ENCODE measurements around the gene PIMREG.

DNA sequence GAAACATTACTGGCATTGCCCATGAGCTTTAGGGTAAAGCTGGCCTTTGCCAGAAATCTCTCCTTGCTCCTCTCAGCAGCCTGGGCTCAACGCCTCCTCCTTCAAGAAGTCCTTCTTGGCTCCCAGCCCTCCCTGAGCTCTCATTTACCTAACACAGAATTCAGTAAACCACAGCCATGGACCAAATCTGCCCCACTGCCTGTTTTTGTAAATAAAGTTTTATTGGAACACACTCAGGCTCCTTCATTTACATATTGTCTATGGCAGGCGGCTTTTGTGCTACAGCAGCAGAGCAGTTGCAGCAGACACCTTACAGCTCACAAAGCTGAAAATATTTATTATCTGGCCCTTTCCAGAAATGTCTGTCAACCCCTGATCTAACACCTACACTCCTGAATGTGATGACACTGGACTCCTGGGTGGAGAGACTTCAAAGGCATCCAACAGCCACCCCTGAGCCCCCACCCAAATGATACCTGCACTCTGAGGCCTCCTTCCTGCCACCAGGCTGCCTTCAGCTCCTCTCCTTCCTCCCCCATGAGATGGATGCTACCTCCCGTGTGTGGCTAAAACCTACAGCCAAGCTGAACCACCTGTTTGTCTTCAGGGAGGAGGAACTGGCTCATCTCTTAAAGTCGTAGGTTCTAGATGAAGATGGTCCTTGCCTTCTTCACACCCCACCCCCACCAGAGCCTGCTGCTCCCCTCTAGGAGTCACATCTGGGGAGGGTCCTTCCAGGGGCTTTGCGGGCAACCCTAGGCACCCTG, 41.6 kb downstream of the PIMREG start:
- TF ChIP-seq, protein P1, sequence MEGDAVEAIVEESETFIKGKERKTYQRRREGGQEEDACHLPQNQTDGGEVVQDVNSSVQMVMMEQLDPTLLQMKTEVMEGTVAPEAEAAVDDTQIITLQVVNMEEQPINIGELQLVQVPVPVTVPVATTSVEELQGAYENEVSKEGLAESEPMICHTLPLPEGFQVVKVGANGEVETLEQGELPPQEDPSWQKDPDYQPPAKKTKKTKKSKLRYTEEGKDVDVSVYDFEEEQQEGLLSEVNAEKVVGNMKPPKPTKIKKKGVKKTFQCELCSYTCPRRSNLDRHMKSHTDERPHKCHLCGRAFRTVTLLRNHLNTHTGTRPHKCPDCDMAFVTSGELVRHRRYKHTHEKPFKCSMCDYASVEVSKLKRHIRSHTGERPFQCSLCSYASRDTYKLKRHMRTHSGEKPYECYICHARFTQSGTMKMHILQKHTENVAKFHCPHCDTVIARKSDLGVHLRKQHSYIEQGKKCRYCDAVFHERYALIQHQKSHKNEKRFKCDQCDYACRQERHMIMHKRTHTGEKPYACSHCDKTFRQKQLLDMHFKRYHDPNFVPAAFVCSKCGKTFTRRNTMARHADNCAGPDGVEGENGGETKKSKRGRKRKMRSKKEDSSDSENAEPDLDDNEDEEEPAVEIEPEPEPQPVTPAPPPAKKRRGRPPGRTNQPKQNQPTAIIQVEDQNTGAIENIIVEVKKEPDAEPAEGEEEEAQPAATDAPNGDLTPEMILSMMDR (IDR thresholded peaks at IDR 0.05; ENCODE audit: insufficient read depth, low read length, poor library complexity, severe bottlenecking), result no peak
- no peak for TF ChIP-seq EZH2phosphoT487 (conservative IDR thresholded peaks at IDR 0.05; ENCODE audit: low read length)

Measured in SU-DHL-6 (cell line).